C4-2B (cell line): ENCODE measurements around the gene TMEM163.

Source experiments
- H3K27ac ChIP-seq: fragments of 450-650 bp; 2 replicates; pipeline ENCODE4 v1.5.1; 2017
- ZFX ChIP-seq: fragments of 450-650 bp; IDR thresholded peaks from 2 replicates; pipeline ENCODE4 v1.6.1; 2017
- TF ChIP-seq, protein P1 (sequence below): fragments of 450-650 bp; conservative IDR thresholded peaks from 2 replicates; pipeline ENCODE4 v1.5.1; 2017; ENCODE audit warnings: mild to moderate bottlenecking

TMEM163 gene

DNA sequence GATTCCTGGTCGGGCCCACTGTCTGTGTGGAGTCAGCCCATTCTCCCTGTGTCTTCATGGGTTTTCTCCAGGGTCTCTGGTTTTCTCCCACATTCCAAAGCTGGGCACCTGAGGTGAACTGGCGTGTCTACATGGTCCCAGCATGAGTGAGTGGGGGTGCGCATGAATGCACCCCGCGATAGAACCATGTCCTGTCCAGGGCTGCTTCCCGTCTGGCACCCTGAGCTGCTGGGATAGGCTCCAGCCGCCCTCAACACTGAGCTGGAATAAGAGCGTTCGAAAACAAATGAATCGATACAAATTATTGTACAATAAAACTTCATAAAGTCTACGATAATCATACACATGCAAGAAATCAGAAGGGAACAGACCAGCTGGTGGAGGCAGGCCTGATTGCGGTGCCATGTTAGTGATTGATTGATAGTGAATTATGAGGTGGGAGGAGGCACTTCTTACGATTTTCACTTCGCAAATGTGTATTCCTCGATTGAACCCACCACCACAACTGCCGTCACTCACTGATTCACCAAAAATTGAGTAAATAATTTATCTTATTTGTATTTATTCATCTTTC is 278.4 kb downstream of the TMEM163 start:
- no peak overlapping the region for H3K27ac ChIP-seq
- TF ChIP-seq ZFX, result no peak
- TF ChIP-seq, protein P1, sequence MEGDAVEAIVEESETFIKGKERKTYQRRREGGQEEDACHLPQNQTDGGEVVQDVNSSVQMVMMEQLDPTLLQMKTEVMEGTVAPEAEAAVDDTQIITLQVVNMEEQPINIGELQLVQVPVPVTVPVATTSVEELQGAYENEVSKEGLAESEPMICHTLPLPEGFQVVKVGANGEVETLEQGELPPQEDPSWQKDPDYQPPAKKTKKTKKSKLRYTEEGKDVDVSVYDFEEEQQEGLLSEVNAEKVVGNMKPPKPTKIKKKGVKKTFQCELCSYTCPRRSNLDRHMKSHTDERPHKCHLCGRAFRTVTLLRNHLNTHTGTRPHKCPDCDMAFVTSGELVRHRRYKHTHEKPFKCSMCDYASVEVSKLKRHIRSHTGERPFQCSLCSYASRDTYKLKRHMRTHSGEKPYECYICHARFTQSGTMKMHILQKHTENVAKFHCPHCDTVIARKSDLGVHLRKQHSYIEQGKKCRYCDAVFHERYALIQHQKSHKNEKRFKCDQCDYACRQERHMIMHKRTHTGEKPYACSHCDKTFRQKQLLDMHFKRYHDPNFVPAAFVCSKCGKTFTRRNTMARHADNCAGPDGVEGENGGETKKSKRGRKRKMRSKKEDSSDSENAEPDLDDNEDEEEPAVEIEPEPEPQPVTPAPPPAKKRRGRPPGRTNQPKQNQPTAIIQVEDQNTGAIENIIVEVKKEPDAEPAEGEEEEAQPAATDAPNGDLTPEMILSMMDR, result no peak

DNA sequence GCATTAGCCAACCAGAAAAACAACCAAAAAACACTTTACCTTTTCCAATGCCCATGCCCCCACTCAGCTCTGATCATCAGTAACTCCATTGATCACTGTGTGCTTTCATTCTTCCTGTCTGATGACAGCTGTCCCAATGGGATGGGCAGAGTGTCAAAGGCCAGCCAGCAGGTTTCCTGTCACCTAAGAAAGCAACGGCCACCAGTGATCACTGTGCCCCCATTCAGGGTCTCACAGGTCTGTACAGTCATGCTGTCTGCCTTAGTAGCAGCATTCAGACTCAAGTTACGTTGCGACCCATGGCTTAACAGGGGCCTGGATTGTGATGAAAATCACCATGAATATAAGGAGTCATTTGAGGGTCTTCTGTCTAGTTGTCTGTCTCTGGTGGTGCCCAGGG is 280.4 kb downstream of the TMEM163 start:
- TF ChIP-seq, protein P1, result no peak
- no peak for TF ChIP-seq ZFX
- H3K27ac ChIP-seq, result no peak overlapping the region

DNA sequence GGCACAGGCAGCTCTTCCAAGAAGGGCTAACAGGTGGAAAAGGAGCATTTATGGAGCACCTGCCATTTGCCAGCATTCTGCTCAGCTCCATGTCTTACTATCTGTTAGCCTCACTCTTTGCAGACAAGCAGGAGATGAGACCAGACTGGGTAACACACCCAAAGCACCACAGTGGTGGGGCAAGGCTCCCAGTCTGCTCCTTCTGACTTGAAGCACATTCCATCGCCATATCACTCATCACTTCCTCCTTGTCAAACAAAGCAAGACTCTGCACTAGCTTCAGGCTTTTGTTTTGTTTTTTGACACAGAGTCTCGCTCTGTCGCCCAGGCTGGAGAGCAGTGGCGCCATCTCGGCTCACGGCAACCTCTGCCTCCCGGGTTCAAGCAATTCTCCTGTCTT is 282.1 kb downstream of the TMEM163 start:
- TF ChIP-seq, protein P1, result no peak
- no peak for TF ChIP-seq ZFX
- H3K27ac ChIP-seq, result no peak overlapping the region

DNA sequence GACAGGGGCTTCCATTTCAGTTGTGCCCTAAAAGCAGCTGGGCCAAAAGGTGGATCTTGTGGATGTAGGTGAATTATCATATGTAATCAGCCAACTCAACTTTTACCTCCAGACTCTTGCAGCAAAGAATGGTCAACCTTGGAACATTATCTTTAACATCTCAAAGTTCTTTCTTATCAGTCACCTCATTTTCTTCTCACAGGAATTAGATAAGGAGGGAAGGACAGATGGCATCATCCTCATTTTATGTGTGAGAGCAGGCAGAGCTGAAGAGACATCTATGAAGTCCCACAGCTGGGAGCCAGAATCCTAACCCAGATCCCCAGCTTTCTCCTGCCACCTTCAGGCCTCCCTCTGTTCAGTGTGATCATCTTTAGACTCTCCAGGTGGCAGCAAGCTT is 282.9 kb downstream of the TMEM163 start:
- TF ChIP-seq, protein P1, result no peak
- no peak for TF ChIP-seq ZFX
- H3K27ac ChIP-seq, result no peak overlapping the region

DNA sequence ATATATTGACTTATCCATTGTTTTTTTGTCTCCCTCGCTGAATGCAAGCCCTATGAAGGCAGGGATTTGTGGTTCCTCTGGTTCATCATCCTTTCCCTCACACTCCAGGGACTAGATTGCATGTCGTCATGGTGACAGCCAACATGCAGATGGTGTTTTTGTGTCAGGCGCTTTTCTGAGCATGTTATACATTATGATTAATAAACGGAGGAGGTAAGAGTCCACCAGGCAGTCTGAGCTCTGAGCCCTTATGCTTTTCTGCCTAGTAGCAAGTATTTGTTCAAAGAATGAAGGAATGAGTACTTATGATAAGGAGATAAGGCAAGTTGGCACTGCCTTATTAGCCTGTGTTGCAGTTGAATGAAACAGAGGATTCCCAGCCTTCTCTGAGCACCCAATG is 283.3 kb downstream of the TMEM163 start:
- no peak for TF ChIP-seq ZFX
- TF ChIP-seq, protein P1, result no peak
- H3K27ac ChIP-seq, result no peak overlapping the region

DNA sequence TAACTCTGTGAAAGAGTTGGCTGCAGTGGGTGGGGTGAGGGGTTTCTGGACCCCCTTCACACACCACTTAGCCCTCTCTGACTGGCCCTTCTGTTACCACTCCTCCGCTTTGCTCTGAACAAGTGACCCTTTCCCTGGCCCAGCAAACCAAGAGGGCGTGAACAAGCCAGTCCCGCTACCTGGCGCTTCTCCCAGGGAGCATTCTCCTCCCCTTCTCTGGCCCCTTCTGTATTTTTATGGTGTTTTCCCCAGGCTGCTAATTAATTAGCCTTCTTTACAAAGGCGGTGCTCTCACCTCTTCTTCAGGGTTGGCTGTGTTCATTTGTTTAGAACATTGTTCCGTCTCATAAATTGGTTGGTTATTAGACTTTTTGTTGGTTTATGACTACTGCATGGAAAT is 284.8 kb downstream of the TMEM163 start:
- H3K27ac ChIP-seq, result no peak overlapping the region
- TF ChIP-seq, protein P1, result no peak
- no peak for TF ChIP-seq ZFX

DNA sequence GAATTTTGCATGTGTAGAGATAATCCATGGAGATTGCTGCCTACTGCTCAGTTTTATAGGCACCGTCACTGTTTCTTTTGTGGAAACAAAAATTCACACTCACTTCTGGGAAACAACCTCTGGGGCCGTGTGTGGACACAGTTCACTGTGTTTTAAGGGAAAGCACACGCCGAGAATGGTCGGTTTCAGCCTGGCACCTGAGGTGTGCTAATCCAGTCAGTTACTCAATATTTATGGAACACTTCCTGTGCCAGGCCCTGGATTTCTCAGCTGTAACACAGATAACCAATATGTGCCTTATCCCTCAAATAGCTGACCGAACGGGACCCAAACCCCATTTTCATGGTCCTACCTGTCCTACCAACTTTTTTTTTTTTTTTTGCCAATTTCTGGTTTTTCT is 285.3 kb downstream of the TMEM163 start:
- H3K27ac ChIP-seq, result no peak overlapping the region
- no peak for TF ChIP-seq ZFX
- TF ChIP-seq, protein P1, result no peak
